ENCODE measurements around the gene AK5. TPM values are rescaled to one million over a fixed set of nuclear protein-coding genes. Genes with fewer than 3 reads are reported as not detected.
A peak's percentile ranks its signal among the peaks of the same experiment; 100 is the strongest.

Gene AK5
- total RNA-seq, 2 experiments from 2014 or later = 4.6 to 5.6 TPM

GRCh38 chr1:77263708-77264107 is 18.1 kb upstream of the AK5 start:
- CTCF ChIA-PET = no interaction called here

GRCh38 chr1:77265180-77265579 is 16.6 kb upstream of the AK5 start:
- no peak for TF ChIP-seq CTCF (IDR thresholded peaks at IDR 0.05)
- ATAC-seq = no peak
- H3K27me3 Mint-ChIP-seq = no peaks in the 10 kb centered on the region
- ChIA-PET POLR2A (no interaction called here), CTCF (no interaction called here)
- H3K4me3 Mint-ChIP-seq = no peak overlapping the region
- no peak overlapping the region for H3K27ac Mint-ChIP-seq
- DNase-seq = no peak
- no peaks in the 10 kb centered on the region for H3K36me3 Mint-ChIP-seq (ENCODE audit: low read depth)
- H3K4me1 Mint-ChIP-seq (ENCODE audit: low read depth) = no peaks in the 10 kb centered on the region
- no peaks in the 10 kb centered on the region for H3K9me3 Mint-ChIP-seq
- intact Hi-C loops (cut with micrococcal nuclease) = no loop called here

More at GRCh38 chr1:77263708-77264107, 18.1 kb upstream of the AK5 start:
- POLR2A ChIA-PET = no interaction called here
- intact Hi-C loops (cut with micrococcal nuclease) = no loop called here
- no peak for TF ChIP-seq CTCF (IDR thresholded peaks at IDR 0.05)
- Mint-ChIP-seq H3K27me3 (no peaks in the 10 kb centered on the region), H3K4me3 (no peak overlapping the region), H3K4me1 (ENCODE audit: low read depth) (no peaks in the 10 kb centered on the region), H3K27ac (no peak overlapping the region), H3K36me3 (ENCODE audit: low read depth) (no peaks in the 10 kb centered on the region), H3K9me3 (no peaks in the 10 kb centered on the region)
- DNase-seq (no peak), ATAC-seq (no peak)

- H3K27ac Mint-ChIP-seq = no peak overlapping the region
- CTCF ChIA-PET = interaction anchor here (1.5 kb wide), 1 partner anchor 15 kb away, joined by 4 read pairs; the partner anchor contains the start of gene AK5
- intact Hi-C loops (cut with micrococcal nuclease) = no loop called here
Measured at GRCh38 chr1:77267035-77267434, 14.8 kb upstream of the AK5 start.

GRCh38 chr1:77271852-77272580 is 9.8 kb upstream of the AK5 start:
- POLR2A ChIA-PET = no interaction called here
- H3K4me3 Mint-ChIP-seq = no peak overlapping the region
- H3K36me3 Mint-ChIP-seq (ENCODE audit: low read depth) = no peaks in the 10 kb centered on the region
- no peak overlapping the region for H3K27ac Mint-ChIP-seq
- H3K9me3 Mint-ChIP-seq = no peaks in the 10 kb centered on the region
- CTCF ChIA-PET = no interaction called here
- intact Hi-C loops (cut with micrococcal nuclease) = no loop called here
- DNase-seq (no peak), ATAC-seq (peak; percentile 37)
- TF ChIP-seq CTCF (IDR thresholded peaks at IDR 0.05) = no peak
- peaks cover 2% of the 10 kb centered on the region for H3K27me3 Mint-ChIP-seq
- H3K4me1 Mint-ChIP-seq (ENCODE audit: low read depth) = no peaks in the 10 kb centered on the region

More at GRCh38 chr1:77267035-77267434, 14.8 kb upstream of the AK5 start:
- ATAC-seq (peak; percentile 39), DNase-seq (no peak)
- TF ChIP-seq CTCF (IDR thresholded peaks at IDR 0.05) = no peak
- Mint-ChIP-seq H3K36me3 (ENCODE audit: low read depth) (no peaks in the 10 kb centered on the region), H3K4me3 (no peak overlapping the region), H3K4me1 (ENCODE audit: low read depth) (no peaks in the 10 kb centered on the region), H3K27me3 (no peaks in the 10 kb centered on the region), H3K9me3 (no peaks in the 10 kb centered on the region)
- POLR2A ChIA-PET = no interaction called here

GRCh38 chr1:77273891-77274290 is 7.9 kb upstream of the AK5 start:
- Mint-ChIP-seq H3K27ac (no peak overlapping the region), H3K4me1 (ENCODE audit: low read depth) (no peaks in the 10 kb centered on the region), H3K9me3 (no peaks in the 10 kb centered on the region), H3K4me3 (no peak overlapping the region), H3K36me3 (ENCODE audit: low read depth) (no peaks in the 10 kb centered on the region), H3K27me3 (peaks cover 2% of the 10 kb centered on the region)
- ChIA-PET CTCF (interaction anchor here (1.0 kb wide), 1 partner anchor 271 kb away, joined by 3 read pairs; no protein-coding TSS in a partner anchor), POLR2A (no interaction called here)
- DNase-seq (no peak), ATAC-seq (no peak)
- intact Hi-C loops (cut with micrococcal nuclease) = no loop called here
- no peak for TF ChIP-seq CTCF (IDR thresholded peaks at IDR 0.05)
